Upper lobe of left lung (tissue), 6 donors: ENCODE results near the gene LSM11. TPM values are rescaled to one million over a fixed set of nuclear protein-coding genes. Genes with fewer than 3 reads are reported as not detected.

ENCODE experiments used
- ATAC-seq, 2 donors: fragments of 200-7000 bp; cut with Tn5 transposase; one replicate each; pipeline ENCODE4 v1.9.1; 2022; ENCODE audit warnings: mild to moderate bottlenecking in 2 of 2, moderate library complexity in 2 of 2; ENCODE audit not compliant: low FRiP score in 2 of 2
- DNase-seq, 2 donors: peaks; one replicate each; pipeline ENCODE4 v3.0.0-alpha.2; 2019 to 2020
- H3K27ac ChIP-seq, 4 donors: fragments of 200-600 bp; sonication (generic); one replicate each; pipeline ENCODE4 v1.5.1; 2016 to 2019
- H3K27me3 ChIP-seq, 4 donors: fragments of 200-600 bp; sonication (generic); one replicate each; pipeline ENCODE4 v1.5.1; 2017 to 2019
- H3K36me3 ChIP-seq, 4 donors: fragments of 200-600 bp; sonication (generic); one replicate each; pipeline ENCODE4 v1.5.1; 2016 to 2019
- H3K4me1 ChIP-seq, 4 donors: fragments of 200-600 bp; sonication (generic); one replicate each; pipeline ENCODE4 v1.5.1; 2018 to 2019
- H3K4me3 ChIP-seq, 4 donors: fragments of 200-600 bp; sonication (generic); one replicate each; pipeline ENCODE4 v1.5.1; 2017 to 2019; ENCODE audit warnings: mild to moderate bottlenecking in 2 of 4, moderate library complexity in 1 of 4
- H3K9me3 ChIP-seq, 4 donors: fragments of 200-600 bp; sonication (generic); one replicate each; pipeline ENCODE4 v1.5.1; 2018 to 2019
- EP300 ChIP-seq, 4 donors: sonication (generic); formaldehyde crosslinking; IDR thresholded peaks; one replicate each; pipeline ENCODE4 v1.5.1; 2017; ENCODE audit warnings: antibody characterized with exemption in 4 of 4, control low read depth in 2 of 4
- POLR2A ChIP-seq, 4 donors: fragments of 450-650 bp; IDR thresholded peaks; one replicate each; pipeline ENCODE4 v1.5.1; 2016 to 2017; ENCODE audit warnings: antibody characterized with exemption in 4 of 4, mild to moderate bottlenecking in 2 of 4
- POLR2AphosphoS5 ChIP-seq, 2 donors: sonication (generic); formaldehyde crosslinking; IDR thresholded peaks; one replicate each; pipeline ENCODE4 v1.5.1; 2017; ENCODE audit warnings: antibody characterized with exemption in 2 of 2
- WGBS, 2 donors: methylation state at CpG; one replicate each; pipeline ENCODE4 v1.1.5; 2017 to 2018; 5-methylcytosine and 5-hydroxymethylcytosine counted together
- total RNA-seq, 6 donors: library from RNA; depleted of rRNA in 4 of 6; stranded (reverse); fragments of >200 nt in 4 of 6; gene quantifications; one replicate each; pipeline versions ENCODE4 v1.1.0 to v1.2.1, GENCODE V29; 2016 to 2021
- TF ChIP-seq, protein P1 (sequence below), 6 experiments: fragments of 450-650 bp in 4 of 6; fragments of 200-600 bp in 2 of 6; sonication (generic) in 2 of 6; IDR thresholded peaks; one replicate each; pipeline ENCODE4 v1.5.1; 2016 to 2019; ENCODE audit warnings: antibody characterized with exemption in 6 of 6
- donor health status: DM: no; HTN: no; CAD: no; lungs with moderate emphysema.
- donor health status: DM: no; HTN: yes; CAD: no; lungs with severe emphysema.

The LSM11 gene
- total RNA-seq, 6 donors from 2014 or later, result 0.78 to 4.1 (median 2.0) TPM

GRCh38 chr5:157767689-157768088 is 24.2 kb downstream of the LSM11 start:
- TF ChIP-seq, protein P1, sequence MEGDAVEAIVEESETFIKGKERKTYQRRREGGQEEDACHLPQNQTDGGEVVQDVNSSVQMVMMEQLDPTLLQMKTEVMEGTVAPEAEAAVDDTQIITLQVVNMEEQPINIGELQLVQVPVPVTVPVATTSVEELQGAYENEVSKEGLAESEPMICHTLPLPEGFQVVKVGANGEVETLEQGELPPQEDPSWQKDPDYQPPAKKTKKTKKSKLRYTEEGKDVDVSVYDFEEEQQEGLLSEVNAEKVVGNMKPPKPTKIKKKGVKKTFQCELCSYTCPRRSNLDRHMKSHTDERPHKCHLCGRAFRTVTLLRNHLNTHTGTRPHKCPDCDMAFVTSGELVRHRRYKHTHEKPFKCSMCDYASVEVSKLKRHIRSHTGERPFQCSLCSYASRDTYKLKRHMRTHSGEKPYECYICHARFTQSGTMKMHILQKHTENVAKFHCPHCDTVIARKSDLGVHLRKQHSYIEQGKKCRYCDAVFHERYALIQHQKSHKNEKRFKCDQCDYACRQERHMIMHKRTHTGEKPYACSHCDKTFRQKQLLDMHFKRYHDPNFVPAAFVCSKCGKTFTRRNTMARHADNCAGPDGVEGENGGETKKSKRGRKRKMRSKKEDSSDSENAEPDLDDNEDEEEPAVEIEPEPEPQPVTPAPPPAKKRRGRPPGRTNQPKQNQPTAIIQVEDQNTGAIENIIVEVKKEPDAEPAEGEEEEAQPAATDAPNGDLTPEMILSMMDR (IDR thresholded peaks at IDR 0.05), result no peak
- H3K27me3 ChIP-seq, result no peaks in the 10 kb centered on the region
- H3K27ac ChIP-seq, result no peak overlapping the region
- H3K9me3 ChIP-seq, result no peaks in the 10 kb centered on the region
- 61 to 100% methylated on average over 2 to 3 of the region's 3 CpGs for WGBS, 2 donors
- H3K4me3 ChIP-seq, result no peak overlapping the region
- no peak for DNase-seq
- no peaks in the 10 kb centered on the region for H3K4me1 ChIP-seq
- H3K36me3 ChIP-seq, result no peaks in the 10 kb centered on the region
- ATAC-seq, result no peak

DNA sequence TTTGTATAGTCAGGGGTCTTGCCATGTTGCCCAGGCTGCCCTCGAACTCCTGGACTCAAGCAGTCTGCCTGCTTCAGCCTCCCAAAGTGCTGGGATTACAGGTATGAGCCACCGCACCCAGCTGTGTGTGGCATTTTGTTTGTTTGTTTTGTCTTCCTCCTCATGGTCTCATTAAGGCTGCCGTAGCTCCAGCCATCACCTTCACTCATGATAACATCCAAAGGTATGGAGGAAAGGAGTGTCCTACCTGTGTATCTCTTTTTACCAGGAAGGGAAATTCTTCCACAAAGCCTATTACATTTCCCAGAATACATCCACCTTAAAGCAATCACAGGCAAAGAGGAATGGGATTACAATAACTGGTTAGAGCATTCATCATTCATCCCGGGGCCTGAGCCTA is 27.2 kb downstream of the LSM11 start:
- Histone ChIP-seq H3K4me3 (no peak overlapping the region), H3K27me3 (no peaks in the 10 kb centered on the region), H3K27ac (no peak overlapping the region), H3K36me3 (no peaks in the 10 kb centered on the region), H3K4me1 (no peaks in the 10 kb centered on the region), H3K9me3 (no peaks in the 10 kb centered on the region)
- no peak for ATAC-seq
- 91 to 96% methylated on average over 4 of the region's 4 CpGs for WGBS, 2 donors
- no peak for TF ChIP-seq POLR2AphosphoS5 (IDR thresholded peaks at IDR 0.05)
- no peak for TF ChIP-seq EP300 (IDR thresholded peaks at IDR 0.05)
- no peak for TF ChIP-seq POLR2A (IDR thresholded peaks at IDR 0.05)
- TF ChIP-seq, protein P1 (IDR thresholded peaks at IDR 0.05), result no peak
- no peak for DNase-seq

GRCh38 chr5:157772127-157772526 is 28.6 kb downstream of the LSM11 start:
- Histone ChIP-seq H3K4me1 (no peaks in the 10 kb centered on the region), H3K27ac (no peak overlapping the region), H3K36me3 (no peaks in the 10 kb centered on the region), H3K4me3 (no peak overlapping the region), H3K27me3 (no peaks in the 10 kb centered on the region), H3K9me3 (no peaks in the 10 kb centered on the region)
- 80% methylated on average over 10 of the region's 10 CpGs for WGBS, 2 donors
- no peak for DNase-seq
- ATAC-seq, result no peak
- TF ChIP-seq POLR2A (IDR thresholded peaks at IDR 0.05) (no peak), EP300 (IDR thresholded peaks at IDR 0.05) (no peak), POLR2AphosphoS5 (IDR thresholded peaks at IDR 0.05) (no peak)
- TF ChIP-seq, protein P1 (IDR thresholded peaks at IDR 0.05), result no peak

- ATAC-seq (no peak), DNase-seq (no peak)
- TF ChIP-seq, protein P1 (IDR thresholded peaks at IDR 0.05), result no peak
- no peak for TF ChIP-seq EP300 (IDR thresholded peaks at IDR 0.05)
- H3K4me3 ChIP-seq, result no peak overlapping the region
- no peaks in the 10 kb centered on the region for H3K4me1 ChIP-seq
- WGBS, 2 donors, result 67 to 68% methylated on average over 8 of the region's 8 CpGs
- H3K27me3 ChIP-seq, result no peaks in the 10 kb centered on the region
- H3K36me3 ChIP-seq, result peaks cover 0 to 1% (median 0%) of the 10 kb centered on the region in 4 donors
- no peak overlapping the region for H3K27ac ChIP-seq
- H3K9me3 ChIP-seq, result no peaks in the 10 kb centered on the region
Measured at GRCh38 chr5:157778121-157778805, 34.8 kb downstream of the LSM11 start.

DNA sequence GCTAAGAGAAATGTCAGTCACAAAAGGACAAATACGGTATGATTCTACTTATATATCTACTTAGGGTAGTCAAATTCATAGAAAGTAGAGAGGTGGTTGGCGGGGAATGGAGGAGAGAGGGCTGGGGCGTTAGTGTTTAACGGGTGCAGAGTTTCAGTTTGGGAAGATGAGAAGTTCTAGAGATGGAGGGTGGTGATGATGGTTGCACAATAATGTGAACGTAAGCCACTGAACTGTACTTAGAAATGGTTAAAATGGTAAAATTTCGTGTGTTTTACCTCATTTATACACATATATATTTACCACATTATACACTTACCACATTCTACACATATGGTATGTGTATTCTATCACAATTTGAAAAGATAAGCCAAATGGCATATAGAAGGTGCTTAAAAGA is 35.7 kb downstream of the LSM11 start:
- peaks cover 0 to 5% (median 0%) of the 10 kb centered on the region in 4 donors for H3K36me3 ChIP-seq
- TF ChIP-seq POLR2AphosphoS5 (IDR thresholded peaks at IDR 0.05) (no peak), EP300 (IDR thresholded peaks at IDR 0.05) (no peak), POLR2A (IDR thresholded peaks at IDR 0.05) (no peak)
- TF ChIP-seq, protein P1 (IDR thresholded peaks at IDR 0.05), result no peak
- no peaks in the 10 kb centered on the region for H3K4me1 ChIP-seq
- DNase-seq, result no peak
- H3K27ac ChIP-seq, result no peak overlapping the region
- H3K9me3 ChIP-seq, result no peaks in the 10 kb centered on the region
- 83 to 86% methylated on average over 6 of the region's 6 CpGs for WGBS, 2 donors
- no peak overlapping the region for H3K4me3 ChIP-seq
- no peaks in the 10 kb centered on the region for H3K27me3 ChIP-seq
- ATAC-seq, result no peak
